Calu3 (cell line): ENCODE measurements around the gene ELAC1. TPM values are rescaled to one million over a fixed set of nuclear protein-coding genes. Genes with fewer than 3 reads are reported as not detected.
"Not testable (repeated sequence)": the region's sequence is repeated elsewhere in the genome, so short reads cannot be mapped to it uniquely, and the experiment has no call there.

ENCODE experiments used
- BruUV-seq: library from RNA; stranded (reverse); fragments of 400-500 nt; replicated peaks from 2 replicates; lab custom pipeline; 2021; lab: Mats Ljungman, UMichigan
- CTCF ChIA-PET: fragments of 300-600 bp; sonication (Branson Sonifier 250); formaldehyde crosslinking; loops from one replicate; lab custom pipeline; 2022; ENCODE audit warnings: antibody characterized with exemption; lab: Charles Lee
- DNase-seq: peaks from one replicate; pipeline ENCODE4 v3.0.0; 2022
- H3K27ac Mint-ChIP-seq: one replicate; pipeline ENCODE4 v1.8.0; 2022; ENCODE audit warnings: mixed read lengths; ENCODE audit not compliant: unreplicated experiment
- H3K27me3 Mint-ChIP-seq: one replicate; pipeline ENCODE4 v1.8.0; 2022; ENCODE audit warnings: mixed read lengths; ENCODE audit not compliant: unreplicated experiment
- H3K36me3 Mint-ChIP-seq: one replicate; pipeline ENCODE4 v1.8.0; 2022; ENCODE audit warnings: mild to moderate bottlenecking, moderate library complexity, mixed read lengths; ENCODE audit not compliant: insufficient read depth, unreplicated experiment
- H3K4me1 Mint-ChIP-seq: one replicate; pipeline ENCODE4 v1.8.0; 2022; ENCODE audit warnings: mild to moderate bottlenecking, low read depth, mixed read lengths; ENCODE audit not compliant: unreplicated experiment
- H3K4me3 Mint-ChIP-seq: one replicate; pipeline ENCODE4 v1.8.0; 2022; ENCODE audit warnings: mild to moderate bottlenecking, low read depth, moderate library complexity, mixed read lengths; ENCODE audit not compliant: unreplicated experiment
- H3K9me3 Mint-ChIP-seq: one replicate; pipeline ENCODE4 v1.8.0; 2022; ENCODE audit warnings: low read depth, mixed read lengths; ENCODE audit not compliant: unreplicated experiment
- intact Hi-C: fragments of 100-400 bp; cut with micrococcal nuclease; formaldehyde crosslinking; loops from one replicate; pipeline ENCODE4 v1.10.0; 2022; ENCODE audit not compliant: unreplicated experiment
- total RNA-seq: library from RNA; stranded (reverse); gene quantifications from 2 replicates; pipeline ENCODE4 v1.2.3, GENCODE V29; 2022
- TF ChIP-seq, protein P1 (sequence below): fragments of 200-600 bp; IDR thresholded peaks from one replicate; pipeline ENCODE4 v1.8.0; 2022; ENCODE audit warnings: antibody characterized with exemption; ENCODE audit not compliant: unreplicated experiment

The ELAC1 gene
- total RNA-seq, 1 experiment from 2014 or later: 12.4 TPM

- Mint-ChIP-seq H3K27me3 (no peaks in the 10 kb centered on the region), H3K27ac (no peak overlapping the region), H3K9me3 (no peaks in the 10 kb centered on the region), H3K4me3 (no peak overlapping the region), H3K4me1 (no peaks in the 10 kb centered on the region), H3K36me3 (peaks cover 2% of the 10 kb centered on the region)
- no peak for DNase-seq
- TF ChIP-seq, protein P1, sequence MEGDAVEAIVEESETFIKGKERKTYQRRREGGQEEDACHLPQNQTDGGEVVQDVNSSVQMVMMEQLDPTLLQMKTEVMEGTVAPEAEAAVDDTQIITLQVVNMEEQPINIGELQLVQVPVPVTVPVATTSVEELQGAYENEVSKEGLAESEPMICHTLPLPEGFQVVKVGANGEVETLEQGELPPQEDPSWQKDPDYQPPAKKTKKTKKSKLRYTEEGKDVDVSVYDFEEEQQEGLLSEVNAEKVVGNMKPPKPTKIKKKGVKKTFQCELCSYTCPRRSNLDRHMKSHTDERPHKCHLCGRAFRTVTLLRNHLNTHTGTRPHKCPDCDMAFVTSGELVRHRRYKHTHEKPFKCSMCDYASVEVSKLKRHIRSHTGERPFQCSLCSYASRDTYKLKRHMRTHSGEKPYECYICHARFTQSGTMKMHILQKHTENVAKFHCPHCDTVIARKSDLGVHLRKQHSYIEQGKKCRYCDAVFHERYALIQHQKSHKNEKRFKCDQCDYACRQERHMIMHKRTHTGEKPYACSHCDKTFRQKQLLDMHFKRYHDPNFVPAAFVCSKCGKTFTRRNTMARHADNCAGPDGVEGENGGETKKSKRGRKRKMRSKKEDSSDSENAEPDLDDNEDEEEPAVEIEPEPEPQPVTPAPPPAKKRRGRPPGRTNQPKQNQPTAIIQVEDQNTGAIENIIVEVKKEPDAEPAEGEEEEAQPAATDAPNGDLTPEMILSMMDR: no peak
- no TSS peak for BruUV-seq
- CTCF ChIA-PET: no interaction called here
- intact Hi-C loops: no loop called here
Measured at GRCh38 chr18:50992351-50992762, 24.5 kb downstream of the ELAC1 start.

DNA sequence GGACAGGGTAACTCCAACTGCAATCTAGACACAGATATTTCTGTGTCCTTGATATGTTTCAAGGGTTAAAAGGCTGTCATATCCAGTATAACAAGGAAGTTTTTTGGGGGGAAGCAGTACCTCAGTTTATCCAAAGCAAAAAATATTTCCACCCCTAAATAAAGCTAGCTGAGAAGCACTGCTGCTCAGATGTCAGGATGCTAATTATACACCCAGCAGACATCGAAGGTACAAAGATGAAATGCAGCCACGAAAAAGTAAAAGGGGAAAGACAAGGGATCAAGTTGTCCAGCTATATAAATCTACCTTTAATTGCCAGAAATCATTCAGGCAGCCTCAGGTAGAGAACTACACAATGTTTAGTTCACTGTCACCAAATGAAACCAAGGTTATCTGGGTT lies 26.2 kb downstream of the ELAC1 start:
- H3K4me1 Mint-ChIP-seq: no peaks in the 10 kb centered on the region
- CTCF ChIA-PET: no interaction called here
- no peak for DNase-seq
- no peaks in the 10 kb centered on the region for H3K36me3 Mint-ChIP-seq
- no peak overlapping the region for H3K27ac Mint-ChIP-seq
- no TSS peak for BruUV-seq
- H3K27me3 Mint-ChIP-seq: no peaks in the 10 kb centered on the region
- no peak overlapping the region for H3K4me3 Mint-ChIP-seq
- H3K9me3 Mint-ChIP-seq: no peaks in the 10 kb centered on the region
- intact Hi-C loops: no loop called here
- TF ChIP-seq, protein P1: no peak

DNA sequence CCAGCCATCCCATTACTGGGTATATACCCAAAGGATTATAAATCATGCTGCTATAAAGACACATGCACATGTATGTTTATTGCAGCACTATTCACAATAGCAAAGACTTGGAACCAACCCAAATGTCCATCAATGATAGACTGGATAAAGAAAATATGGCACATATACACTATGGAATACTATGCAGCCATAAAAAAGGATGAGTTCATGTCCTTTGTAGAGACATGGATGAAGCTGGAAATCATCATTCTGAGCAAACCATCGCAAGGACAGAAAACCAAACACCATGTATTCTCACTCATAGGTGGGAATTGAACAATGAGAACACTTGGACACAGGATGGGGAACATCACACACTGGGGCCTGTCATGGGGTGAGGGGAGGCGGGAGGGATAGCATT lies 35.3 kb downstream of the ELAC1 start:
- H3K4me1 Mint-ChIP-seq, H3K27ac Mint-ChIP-seq, intact Hi-C loops, H3K4me3 Mint-ChIP-seq, BruUV-seq, H3K27me3 Mint-ChIP-seq, H3K9me3 Mint-ChIP-seq, DNase-seq, H3K36me3 Mint-ChIP-seq, CTCF ChIA-PET: not testable (repeated sequence)

- no peaks in the 10 kb centered on the region for H3K4me1 Mint-ChIP-seq
- TF ChIP-seq, protein P1: no peak
- CTCF ChIA-PET: no interaction called here
- no peaks in the 10 kb centered on the region for H3K9me3 Mint-ChIP-seq
- H3K27ac Mint-ChIP-seq: no peak overlapping the region
- intact Hi-C loops: no loop called here
- no TSS peak for BruUV-seq
- DNase-seq: no peak
- no peak overlapping the region for H3K4me3 Mint-ChIP-seq
- H3K36me3 Mint-ChIP-seq: no peaks in the 10 kb centered on the region
- no peaks in the 10 kb centered on the region for H3K27me3 Mint-ChIP-seq
Measured at GRCh38 chr18:51006061-51006818, 38.4 kb downstream of the ELAC1 start.
